Fibroblast of villous mesenchyme (primary cell): ENCODE results near the gene DRC1. TPM values are rescaled to one million over a fixed set of nuclear protein-coding genes. Genes with fewer than 3 reads are reported as not detected.
"Not testable (repeated sequence)": the region's sequence is repeated elsewhere in the genome, so short reads cannot be mapped to it uniquely, and the experiment has no call there.

Source experiments
- DNase-seq: peaks from one replicate; pipeline ENCODE4 v3.0.0-alpha.2; 2010; ENCODE audit warnings: low read depth
- H3K4me3 ChIP-seq: 2 replicates; pipeline ENCODE4 v1.5.1; 2011; ENCODE audit warnings: low read depth, mild to moderate bottlenecking, low read length
- total RNA-seq: library from RNA; depleted of rRNA; stranded (reverse); fragments of >200 nt; gene quantifications from 2 replicates; pipeline ENCODE4 v1.2.3, GENCODE V29; 2012
- TF ChIP-seq, protein P1 (sequence below): IDR thresholded peaks from 2 replicates; pipeline ENCODE4 v1.5.1; 2012; ENCODE audit warnings: low read depth, mild to moderate bottlenecking, low read length; ENCODE audit not compliant: insufficient read depth

Gene DRC1
- total RNA-seq, 1 donor = not detected

DNA sequence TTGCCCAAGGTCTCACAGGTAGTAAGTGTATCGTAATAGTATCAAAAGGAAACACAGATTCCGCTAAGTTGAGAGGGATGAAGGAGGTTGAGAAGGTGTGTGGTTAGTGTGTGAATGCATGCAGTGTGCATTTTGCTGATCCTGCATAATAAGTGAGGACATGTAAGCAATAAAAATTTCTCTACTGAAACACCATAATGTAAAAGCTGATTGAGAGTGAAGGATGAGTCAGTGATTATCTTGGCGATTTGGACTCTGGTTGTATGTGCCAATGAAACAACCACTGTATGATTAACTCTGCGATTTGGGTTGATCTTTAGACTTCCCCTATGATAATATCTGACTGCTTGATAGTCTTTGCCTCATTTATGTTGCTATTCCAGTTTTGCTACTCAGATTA is 38.4 kb upstream of the DRC1 start:
- H3K4me3 ChIP-seq = no peak overlapping the region
- TF ChIP-seq, protein P1, sequence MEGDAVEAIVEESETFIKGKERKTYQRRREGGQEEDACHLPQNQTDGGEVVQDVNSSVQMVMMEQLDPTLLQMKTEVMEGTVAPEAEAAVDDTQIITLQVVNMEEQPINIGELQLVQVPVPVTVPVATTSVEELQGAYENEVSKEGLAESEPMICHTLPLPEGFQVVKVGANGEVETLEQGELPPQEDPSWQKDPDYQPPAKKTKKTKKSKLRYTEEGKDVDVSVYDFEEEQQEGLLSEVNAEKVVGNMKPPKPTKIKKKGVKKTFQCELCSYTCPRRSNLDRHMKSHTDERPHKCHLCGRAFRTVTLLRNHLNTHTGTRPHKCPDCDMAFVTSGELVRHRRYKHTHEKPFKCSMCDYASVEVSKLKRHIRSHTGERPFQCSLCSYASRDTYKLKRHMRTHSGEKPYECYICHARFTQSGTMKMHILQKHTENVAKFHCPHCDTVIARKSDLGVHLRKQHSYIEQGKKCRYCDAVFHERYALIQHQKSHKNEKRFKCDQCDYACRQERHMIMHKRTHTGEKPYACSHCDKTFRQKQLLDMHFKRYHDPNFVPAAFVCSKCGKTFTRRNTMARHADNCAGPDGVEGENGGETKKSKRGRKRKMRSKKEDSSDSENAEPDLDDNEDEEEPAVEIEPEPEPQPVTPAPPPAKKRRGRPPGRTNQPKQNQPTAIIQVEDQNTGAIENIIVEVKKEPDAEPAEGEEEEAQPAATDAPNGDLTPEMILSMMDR = no peak
- peak; percentile 34 for DNase-seq

DNA sequence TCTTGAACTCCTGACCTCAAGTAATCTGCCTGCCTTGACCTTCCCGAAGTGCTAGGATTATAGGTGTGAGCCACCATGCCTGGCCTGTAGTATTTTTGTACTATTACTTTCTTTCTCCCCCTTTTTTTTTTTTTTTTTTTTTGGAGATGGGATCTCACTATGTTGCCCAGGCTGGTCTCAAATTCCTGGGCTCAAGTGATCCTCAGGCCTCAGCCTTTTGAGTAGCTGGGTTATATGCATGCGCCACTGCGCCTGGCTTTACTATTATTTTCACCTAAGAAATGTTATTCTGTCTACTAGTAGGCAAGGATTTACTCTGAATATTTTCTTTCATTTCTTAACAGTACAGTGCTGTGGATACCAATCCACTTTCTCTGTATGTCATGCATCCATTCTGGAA is 37.8 kb upstream of the DRC1 start:
- TF ChIP-seq, protein P1 = no peak
- H3K4me3 ChIP-seq = no peak overlapping the region
- DNase-seq = no peak

DNA sequence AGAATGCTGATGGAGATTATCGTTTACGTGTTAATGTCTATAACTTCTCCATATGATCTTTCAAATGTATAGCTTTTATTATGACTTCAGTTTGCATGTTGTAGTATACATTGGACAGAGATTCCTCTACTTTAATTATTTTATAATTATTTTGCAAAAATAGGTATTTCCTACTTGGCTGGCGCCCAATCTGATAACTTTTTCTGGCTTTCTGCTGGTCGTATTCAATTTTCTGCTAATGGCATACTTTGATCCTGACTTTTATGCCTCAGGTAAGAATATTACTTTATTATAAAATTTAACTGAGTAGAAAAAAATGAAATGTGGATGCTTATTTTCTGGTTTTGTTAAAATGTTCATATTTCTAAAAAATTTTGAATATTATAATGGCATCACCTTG is 37.1 kb upstream of the DRC1 start:
- TF ChIP-seq, protein P1 = no peak
- H3K4me3 ChIP-seq = no peak overlapping the region
- DNase-seq = no peak

DNA sequence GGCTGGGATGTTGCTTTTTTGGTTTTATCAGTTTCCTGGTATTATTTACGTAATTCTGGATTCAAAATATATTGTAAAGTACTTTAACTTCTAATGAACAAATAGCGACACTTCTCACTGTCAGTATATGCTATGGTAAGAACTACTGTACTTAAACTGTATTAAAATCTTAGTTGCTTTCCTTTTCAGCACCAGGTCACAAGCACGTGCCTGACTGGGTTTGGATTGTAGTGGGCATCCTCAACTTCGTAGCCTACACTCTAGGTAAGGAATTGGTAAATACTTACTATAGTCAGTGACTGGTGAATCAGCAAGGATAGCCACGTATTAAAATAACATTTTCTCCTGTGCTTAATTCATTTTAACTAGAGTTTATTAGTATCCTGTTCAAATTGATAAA is 34.8 kb upstream of the DRC1 start:
- no peak for DNase-seq
- TF ChIP-seq, protein P1 = no peak

DNA sequence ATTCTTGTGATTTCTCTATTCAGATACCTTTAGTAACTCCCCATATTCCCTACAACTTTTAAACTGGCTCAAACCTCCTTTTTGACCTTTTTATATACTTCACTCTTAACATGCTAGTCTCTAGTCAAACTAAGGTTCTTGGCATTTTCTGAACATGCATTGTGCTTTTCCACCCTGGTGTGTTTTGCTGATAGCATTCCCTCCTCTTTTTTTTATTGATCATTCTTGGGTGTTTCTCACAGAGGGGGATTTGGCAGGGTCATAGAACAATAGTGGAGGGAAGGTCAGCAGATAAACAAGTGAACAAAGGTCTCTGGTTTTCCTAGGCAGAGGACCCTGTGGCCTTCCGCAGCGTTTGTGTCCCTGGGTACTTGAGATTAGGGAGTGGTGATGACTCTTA is 32.1 kb upstream of the DRC1 start:
- not testable (repeated sequence) for H3K4me3 ChIP-seq, DNase-seq

More for the DNA sequence above, 34.8 kb upstream of the DRC1 start:
- no peak overlapping the region for H3K4me3 ChIP-seq

DNA sequence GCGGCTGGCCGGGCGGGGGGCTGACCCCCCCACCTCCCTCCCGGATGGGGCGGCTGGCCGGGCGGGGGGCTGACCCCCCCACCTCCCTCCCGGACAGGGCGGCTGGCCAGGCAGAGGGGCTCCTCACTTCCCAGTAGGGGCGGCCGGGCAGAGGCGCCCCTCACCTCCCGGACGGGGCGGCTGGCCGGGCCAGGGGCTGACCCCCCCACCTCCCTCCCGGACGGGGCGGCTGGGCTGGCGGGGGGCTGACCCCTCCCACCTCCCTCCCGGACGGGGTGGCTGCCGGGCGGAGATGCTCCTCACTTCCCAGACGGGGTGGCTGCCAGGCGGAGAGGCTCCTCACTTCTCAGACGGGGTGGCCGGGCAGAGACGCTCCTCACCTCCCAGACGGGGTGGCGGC is 30.8 kb upstream of the DRC1 start:
- not testable (repeated sequence) for H3K4me3 ChIP-seq, DNase-seq

DNA sequence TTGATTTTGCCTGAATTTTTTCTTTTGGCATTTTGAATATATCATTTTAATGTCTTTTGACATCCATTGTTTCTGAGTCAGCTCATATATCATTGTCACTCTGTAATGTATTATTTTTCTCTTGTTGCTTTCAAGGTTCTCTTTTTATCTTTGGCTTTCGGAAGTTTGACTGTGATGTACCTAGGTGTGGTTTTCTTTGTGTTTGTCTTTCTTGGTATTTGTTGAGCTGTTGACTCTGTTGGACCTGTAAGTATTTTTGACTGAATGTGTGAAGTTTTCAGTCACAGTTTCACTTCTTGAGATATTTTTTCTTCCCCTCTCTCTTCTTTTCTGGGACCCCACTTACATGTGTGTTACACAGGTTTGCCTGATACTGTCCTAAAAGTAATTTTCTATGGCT is 24.9 kb upstream of the DRC1 start:
- TF ChIP-seq, protein P1 = no peak
- no peak for DNase-seq
- H3K4me3 ChIP-seq = no peak overlapping the region

DNA sequence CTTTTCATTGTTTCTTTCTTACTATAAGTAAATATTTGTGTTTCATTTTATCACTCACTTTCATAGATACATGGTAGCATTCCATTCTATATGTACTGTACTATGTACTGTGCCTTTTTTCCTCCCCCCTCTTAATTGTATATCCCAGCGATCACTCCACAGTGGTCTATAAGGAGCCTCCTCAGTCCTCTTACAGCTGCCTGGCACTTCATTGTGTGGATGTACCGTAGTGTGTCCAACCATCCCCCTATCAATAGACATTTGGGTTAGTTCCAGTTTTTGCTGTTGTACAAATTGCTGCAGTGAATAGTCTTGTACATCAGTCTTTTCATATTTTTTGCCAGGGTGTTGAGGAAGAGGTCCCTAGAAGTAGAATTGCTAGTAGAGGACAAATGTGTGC is 21.4 kb upstream of the DRC1 start:
- no peak overlapping the region for H3K4me3 ChIP-seq
- DNase-seq = no peak
- TF ChIP-seq, protein P1 = no peak
